Neural cell (in vitro differentiated cells): ENCODE measurements around the gene AHI1. TPM values are rescaled to one million over a fixed set of nuclear protein-coding genes. Genes with fewer than 3 reads are reported as not detected.
"Not testable (repeated sequence)": the region's sequence is repeated elsewhere in the genome, so short reads cannot be mapped to it uniquely, and the experiment has no call there.

Experiments
- H2AFZ ChIP-seq: fragments of 200-600, 300-800 bp; sonication (generic), shearing (Covaris generic); 2 replicates; pipeline ENCODE4 v1.6.0; 2014; ENCODE audit warnings: low read depth, mild to moderate bottlenecking, antibody characterized with exemption, low read length, moderate library complexity
- H3F3A ChIP-seq: fragments of 200-600 bp; shearing (Covaris generic); 2 replicates; pipeline ENCODE4 v1.6.1; 2016; ENCODE audit warnings: mild to moderate bottlenecking, moderate library complexity, mixed read lengths, antibody characterized with exemption, low read length; ENCODE audit not compliant: insufficient read depth, poor library complexity, severe bottlenecking
- H3K27ac ChIP-seq: fragments of 200-600, 300-800 bp; sonication (generic), shearing (Covaris generic); 2 replicates; pipeline ENCODE4 v1.5.1; 2014; ENCODE audit warnings: mild to moderate bottlenecking, low read length, moderate library complexity
- H3K27me3 ChIP-seq: fragments of 300-800, 200-600 bp; sonication (generic), shearing (Covaris generic); 2 replicates; pipeline ENCODE4 v1.6.0; 2014; ENCODE audit warnings: mild to moderate bottlenecking, low read depth, low read length, moderate library complexity; ENCODE audit not compliant: insufficient read depth
- H3K36me3 ChIP-seq: fragments of 300-800, 200-600 bp; sonication (generic), shearing (Covaris generic); 2 replicates; pipeline ENCODE4 v1.5.1; 2014; ENCODE audit warnings: mild to moderate bottlenecking, antibody characterized with exemption, low read length, moderate library complexity; ENCODE audit not compliant: insufficient read depth
- H3K4me2 ChIP-seq: fragments of 300-800, 200-600 bp; sonication (generic), shearing (Covaris generic); 2 replicates; pipeline ENCODE4 v1.6.0; 2014; ENCODE audit warnings: mild to moderate bottlenecking, low read length
- H3K4me3 ChIP-seq: fragments of 300-800, 200-600 bp; sonication (generic), shearing (Covaris generic); 2 replicates; pipeline ENCODE4 v1.5.1; 2014; ENCODE audit warnings: mild to moderate bottlenecking, low read length, moderate library complexity
- H3K79me2 ChIP-seq: fragments of 200-600 bp; shearing (Covaris generic); replicated peaks from 2 replicates; pipeline ENCODE4 v1.6.0; 2014; ENCODE audit warnings: mild to moderate bottlenecking, low read length, moderate library complexity; ENCODE audit not compliant: insufficient read depth
- H3K9ac ChIP-seq: fragments of 300-800, 200-600 bp; sonication (generic), shearing (Covaris generic); 2 replicates; pipeline ENCODE4 v1.6.1; 2016; ENCODE audit warnings: mild to moderate bottlenecking, low read length, mixed read lengths
- H3K9me2 ChIP-seq: fragments of 200-600 bp; shearing (Covaris generic); 2 replicates; pipeline ENCODE4 v1.6.1; 2016; ENCODE audit warnings: mild to moderate bottlenecking, low read length, mixed read lengths; ENCODE audit not compliant: insufficient read depth
- H3K9me3 ChIP-seq: fragments of 200-600, 300-800 bp; sonication (generic), shearing (Covaris generic); 2 replicates; pipeline ENCODE4 v1.6.1; 2016; ENCODE audit warnings: mild to moderate bottlenecking, mixed run types, low read length, moderate library complexity, mixed read lengths
- H4K20me1 ChIP-seq: fragments of 200-600 bp; shearing (Covaris generic); 2 replicates; pipeline ENCODE4 v1.6.1; 2016; ENCODE audit warnings: mild to moderate bottlenecking, mixed run types; ENCODE audit not compliant: insufficient read depth
- EP300 ChIP-seq: fragments of 450-650 bp; conservative IDR thresholded peaks from 2 replicates; pipeline ENCODE4 v1.6.1; 2014; ENCODE audit warnings: antibody characterized with exemption, mild to moderate bottlenecking, moderate library complexity; ENCODE audit not compliant: poor library complexity, severe bottlenecking
- EZH2 ChIP-seq: fragments of 200-600, 300-800 bp; shearing (Covaris generic), sonication (generic); IDR thresholded peaks from 2 replicates; pipeline ENCODE4 v1.6.1; 2014; ENCODE audit warnings: antibody characterized with exemption, low read length, borderline replicate concordance, mild to moderate bottlenecking; ENCODE audit not compliant: insufficient read depth, poor library complexity, severe bottlenecking
- MXI1 ChIP-seq: fragments of 450-650 bp; conservative IDR thresholded peaks from 2 replicates; pipeline ENCODE4 v1.6.1; 2014; ENCODE audit warnings: antibody characterized with exemption, mild to moderate bottlenecking; ENCODE audit not compliant: poor library complexity, severe bottlenecking
- POLR2AphosphoS5 ChIP-seq: IDR thresholded peaks from 2 replicates; pipeline ENCODE4 v1.6.1; 2012
- RAD21 ChIP-seq: fragments of 450-650 bp; conservative IDR thresholded peaks from 2 replicates; pipeline ENCODE4 v1.6.1; 2014; ENCODE audit warnings: antibody characterized with exemption, mild to moderate bottlenecking, moderate library complexity
- SMC3 ChIP-seq: fragments of 450-650 bp; conservative IDR thresholded peaks from 2 replicates; pipeline ENCODE4 v1.6.1; 2014; ENCODE audit warnings: antibody characterized with exemption, mild to moderate bottlenecking, moderate library complexity; ENCODE audit not compliant: poor library complexity
- TAF1 ChIP-seq: IDR thresholded peaks from 2 replicates; pipeline ENCODE4 v1.6.1; 2012; ENCODE audit warnings: low read depth
- polyA plus RNA-seq: library from polyadenylated mRNA; depleted of rRNA; stranded (reverse); fragments of >200 nt; gene quantifications from 2 replicates; pipeline ENCODE4 v1.2.3, GENCODE V29; 2014
- TF ChIP-seq, protein P1 (sequence below): fragments of 450-650 bp; IDR thresholded peaks from 2 replicates; pipeline ENCODE4 v1.5.1; 2014; ENCODE audit warnings: antibody characterized with exemption, mild to moderate bottlenecking, moderate library complexity; ENCODE audit not compliant: poor library complexity, severe bottlenecking
- TF ChIP-seq, protein P2 (sequence below): IDR thresholded peaks from 2 replicates; pipeline ENCODE4 v1.6.1; 2012; ENCODE audit warnings: borderline replicate concordance

The AHI1 gene
- polyA plus RNA-seq, 1 donor from 2014 or later = 58.2 TPM

DNA sequence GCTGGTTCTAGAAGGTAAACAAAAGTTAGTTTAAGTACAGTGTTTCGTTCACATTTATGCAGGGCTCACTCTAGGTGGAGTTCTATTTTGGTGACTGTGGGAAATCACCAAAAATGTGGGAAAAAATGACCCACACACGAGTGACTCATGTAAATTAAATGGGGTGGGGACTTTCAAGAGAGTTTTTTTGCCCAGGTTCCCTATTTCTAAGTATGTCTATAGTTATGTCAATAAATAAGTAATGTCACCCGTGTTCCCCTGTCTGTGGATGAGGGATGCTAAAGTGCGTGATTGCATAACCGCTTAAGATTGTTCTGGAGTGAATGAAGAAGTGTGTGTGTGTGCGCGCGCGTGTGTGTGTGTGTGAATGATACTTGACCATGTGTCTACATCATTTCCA is 247.3 kb downstream of the AHI1 start:
- no peak overlapping the region for H2AFZ ChIP-seq
- H3K4me2 ChIP-seq = no peak overlapping the region
- TF ChIP-seq POLR2AphosphoS5 = no peak
- TF ChIP-seq, protein P1, sequence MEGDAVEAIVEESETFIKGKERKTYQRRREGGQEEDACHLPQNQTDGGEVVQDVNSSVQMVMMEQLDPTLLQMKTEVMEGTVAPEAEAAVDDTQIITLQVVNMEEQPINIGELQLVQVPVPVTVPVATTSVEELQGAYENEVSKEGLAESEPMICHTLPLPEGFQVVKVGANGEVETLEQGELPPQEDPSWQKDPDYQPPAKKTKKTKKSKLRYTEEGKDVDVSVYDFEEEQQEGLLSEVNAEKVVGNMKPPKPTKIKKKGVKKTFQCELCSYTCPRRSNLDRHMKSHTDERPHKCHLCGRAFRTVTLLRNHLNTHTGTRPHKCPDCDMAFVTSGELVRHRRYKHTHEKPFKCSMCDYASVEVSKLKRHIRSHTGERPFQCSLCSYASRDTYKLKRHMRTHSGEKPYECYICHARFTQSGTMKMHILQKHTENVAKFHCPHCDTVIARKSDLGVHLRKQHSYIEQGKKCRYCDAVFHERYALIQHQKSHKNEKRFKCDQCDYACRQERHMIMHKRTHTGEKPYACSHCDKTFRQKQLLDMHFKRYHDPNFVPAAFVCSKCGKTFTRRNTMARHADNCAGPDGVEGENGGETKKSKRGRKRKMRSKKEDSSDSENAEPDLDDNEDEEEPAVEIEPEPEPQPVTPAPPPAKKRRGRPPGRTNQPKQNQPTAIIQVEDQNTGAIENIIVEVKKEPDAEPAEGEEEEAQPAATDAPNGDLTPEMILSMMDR = no peak
- no peak for TF ChIP-seq EZH2
- no peak overlapping the region for H3K9ac ChIP-seq
- no peaks in the 10 kb centered on the region for H3K27me3 ChIP-seq
- no peaks in the 10 kb centered on the region for H3F3A ChIP-seq
- no peaks in the 10 kb centered on the region for H3K36me3 ChIP-seq
- no peaks in the 10 kb centered on the region for H4K20me1 ChIP-seq
- H3K4me3 ChIP-seq = no peak overlapping the region
- H3K27ac ChIP-seq = no peak overlapping the region
- H3K9me3 ChIP-seq = no peaks in the 10 kb centered on the region
- H3K79me2 ChIP-seq = no peaks in the 10 kb centered on the region
- no peaks in the 10 kb centered on the region for H3K9me2 ChIP-seq

DNA sequence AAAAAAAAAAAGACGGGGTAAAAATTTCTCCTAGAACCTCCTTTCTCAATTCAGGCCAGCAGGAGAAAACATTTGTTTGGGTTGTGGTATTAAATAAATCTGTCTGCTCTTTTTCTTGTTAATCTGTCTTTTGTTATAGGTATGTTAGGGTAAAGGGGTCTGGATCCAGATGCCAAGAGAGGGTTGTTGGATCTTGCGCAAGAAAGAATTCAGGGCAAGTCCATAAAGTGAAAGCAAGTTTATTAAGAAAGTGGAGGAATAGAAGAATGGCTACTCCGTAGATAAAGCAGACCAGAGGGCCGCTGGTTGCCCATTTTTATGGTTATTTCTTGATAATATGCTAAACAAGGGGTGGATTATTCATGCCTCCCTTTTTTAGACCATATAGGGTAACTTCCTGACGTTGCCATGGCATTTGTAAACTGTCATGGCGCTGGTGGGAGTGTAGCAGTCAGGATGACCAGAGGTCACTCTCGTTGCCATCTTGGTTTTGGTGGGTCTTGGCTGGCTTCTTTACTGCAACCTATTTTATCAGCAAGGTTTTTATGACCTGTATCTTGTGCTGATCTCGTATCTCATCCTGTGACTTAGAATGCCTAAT is 251.0 kb downstream of the AHI1 start:
- H3K9ac ChIP-seq, H3K27me3 ChIP-seq, H3K4me3 ChIP-seq, H2AFZ ChIP-seq, H3K4me2 ChIP-seq, H3F3A ChIP-seq, H4K20me1 ChIP-seq, H3K27ac ChIP-seq, H3K36me3 ChIP-seq, H3K9me2 ChIP-seq, H3K9me3 ChIP-seq, H3K79me2 ChIP-seq: not testable (repeated sequence)

- H2AFZ ChIP-seq = no peak overlapping the region
Measured at GRCh38 chr6:135244805-135245204, 252.7 kb downstream of the AHI1 start.

More at GRCh38 chr6:135244805-135245204, 252.7 kb downstream of the AHI1 start:
- H3K27me3 ChIP-seq = no peaks in the 10 kb centered on the region
- no peaks in the 10 kb centered on the region for H3F3A ChIP-seq
- H4K20me1 ChIP-seq = no peaks in the 10 kb centered on the region
- H3K79me2 ChIP-seq = no peaks in the 10 kb centered on the region
- no peak overlapping the region for H3K27ac ChIP-seq
- no peak overlapping the region for H3K4me3 ChIP-seq
- H3K9me2 ChIP-seq = no peaks in the 10 kb centered on the region
- no peak overlapping the region for H3K9ac ChIP-seq
- TF ChIP-seq MXI1 (no peak), EZH2 (no peak), TAF1 (no peak), SMC3 (no peak), POLR2AphosphoS5 (no peak), RAD21 (no peak), EP300 (no peak)
- TF ChIP-seq, protein P1 = no peak
- TF ChIP-seq, protein P2, sequence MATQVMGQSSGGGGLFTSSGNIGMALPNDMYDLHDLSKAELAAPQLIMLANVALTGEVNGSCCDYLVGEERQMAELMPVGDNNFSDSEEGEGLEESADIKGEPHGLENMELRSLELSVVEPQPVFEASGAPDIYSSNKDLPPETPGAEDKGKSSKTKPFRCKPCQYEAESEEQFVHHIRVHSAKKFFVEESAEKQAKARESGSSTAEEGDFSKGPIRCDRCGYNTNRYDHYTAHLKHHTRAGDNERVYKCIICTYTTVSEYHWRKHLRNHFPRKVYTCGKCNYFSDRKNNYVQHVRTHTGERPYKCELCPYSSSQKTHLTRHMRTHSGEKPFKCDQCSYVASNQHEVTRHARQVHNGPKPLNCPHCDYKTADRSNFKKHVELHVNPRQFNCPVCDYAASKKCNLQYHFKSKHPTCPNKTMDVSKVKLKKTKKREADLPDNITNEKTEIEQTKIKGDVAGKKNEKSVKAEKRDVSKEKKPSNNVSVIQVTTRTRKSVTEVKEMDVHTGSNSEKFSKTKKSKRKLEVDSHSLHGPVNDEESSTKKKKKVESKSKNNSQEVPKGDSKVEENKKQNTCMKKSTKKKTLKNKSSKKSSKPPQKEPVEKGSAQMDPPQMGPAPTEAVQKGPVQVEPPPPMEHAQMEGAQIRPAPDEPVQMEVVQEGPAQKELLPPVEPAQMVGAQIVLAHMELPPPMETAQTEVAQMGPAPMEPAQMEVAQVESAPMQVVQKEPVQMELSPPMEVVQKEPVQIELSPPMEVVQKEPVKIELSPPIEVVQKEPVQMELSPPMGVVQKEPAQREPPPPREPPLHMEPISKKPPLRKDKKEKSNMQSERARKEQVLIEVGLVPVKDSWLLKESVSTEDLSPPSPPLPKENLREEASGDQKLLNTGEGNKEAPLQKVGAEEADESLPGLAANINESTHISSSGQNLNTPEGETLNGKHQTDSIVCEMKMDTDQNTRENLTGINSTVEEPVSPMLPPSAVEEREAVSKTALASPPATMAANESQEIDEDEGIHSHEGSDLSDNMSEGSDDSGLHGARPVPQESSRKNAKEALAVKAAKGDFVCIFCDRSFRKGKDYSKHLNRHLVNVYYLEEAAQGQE = no peak
- no peak overlapping the region for H3K4me2 ChIP-seq
- H3K9me3 ChIP-seq = no peaks in the 10 kb centered on the region
- H3K36me3 ChIP-seq = no peaks in the 10 kb centered on the region
